Activated naive CD4-positive, alpha-beta T cell treated with anti-CD3 and anti-CD28 coated beads, Interleukin-2, amount 10 ng/mL, durations not matched to agents 7 days and 5 days (primary cell): Measurements from ENCODE around the gene DIRAS2.

Source experiments
- CTCF ChIA-PET: fragments of 350-600 bp; sonication (Branson Sonifier 250); formaldehyde crosslinking; loops from one replicate; lab custom pipeline; 2021; ENCODE audit warnings: antibody characterized with exemption; lab: Charles Lee
- DNase-seq: peaks from one replicate; pipeline ENCODE4 v3.0.0-alpha.2; 2020
- H3K27ac Mint-ChIP-seq: one replicate; pipeline ENCODE4 v1.8.0; 2021; ENCODE audit warnings: mild to moderate bottlenecking, moderate library complexity, mixed read lengths
- H3K27me3 Mint-ChIP-seq: one replicate; pipeline ENCODE4 v1.8.0; 2021; ENCODE audit warnings: mild to moderate bottlenecking, mixed read lengths
- H3K36me3 Mint-ChIP-seq: one replicate; pipeline ENCODE4 v1.8.0; 2021; ENCODE audit warnings: mixed read lengths
- H3K4me1 Mint-ChIP-seq: one replicate; pipeline ENCODE4 v1.8.0; 2021; ENCODE audit warnings: mixed read lengths
- H3K4me3 Mint-ChIP-seq: one replicate; pipeline ENCODE4 v1.8.0; 2021; ENCODE audit warnings: mild to moderate bottlenecking, moderate library complexity, mixed read lengths
- H3K9me3 Mint-ChIP-seq: one replicate; pipeline ENCODE4 v1.8.0; 2021; ENCODE audit warnings: mixed read lengths

Gene DIRAS2

GRCh38 chr9:90640361-90640760, 2.3 kb downstream of the DIRAS2 start:
- CTCF ChIA-PET: no interaction called here
- Mint-ChIP-seq H3K36me3 (no peaks in the 10 kb centered on the region), H3K9me3 (no peaks in the 10 kb centered on the region), H3K4me1 (peaks cover 4% of the 10 kb centered on the region), H3K27ac (no peak overlapping the region), H3K27me3 (peaks cover 38% of the 10 kb centered on the region), H3K4me3 (no peak overlapping the region)
- DNase-seq: no peak

- DNase-seq: no peak
- Mint-ChIP-seq H3K27ac (no peak overlapping the region), H3K4me3 (no peak overlapping the region), H3K4me1 (peaks cover 2% of the 10 kb centered on the region), H3K27me3 (peaks cover 17% of the 10 kb centered on the region), H3K9me3 (no peaks in the 10 kb centered on the region), H3K36me3 (no peaks in the 10 kb centered on the region)
- CTCF ChIA-PET: no interaction called here
Observed at GRCh38 chr9:90637626-90638025, 5.0 kb downstream of the DIRAS2 start.

GRCh38 chr9:90632647-90633207, 9.9 kb downstream of the DIRAS2 start:
- no peak overlapping the region for H3K27ac Mint-ChIP-seq
- H3K4me1 Mint-ChIP-seq: no peaks in the 10 kb centered on the region
- no peaks in the 10 kb centered on the region for H3K36me3 Mint-ChIP-seq
- no peaks in the 10 kb centered on the region for H3K9me3 Mint-ChIP-seq
- no peak for DNase-seq
- no peaks in the 10 kb centered on the region for H3K27me3 Mint-ChIP-seq
- H3K4me3 Mint-ChIP-seq: no peak overlapping the region
- CTCF ChIA-PET: no interaction called here

GRCh38 chr9:90631964-90632363, 10.7 kb downstream of the DIRAS2 start:
- Mint-ChIP-seq H3K36me3 (no peaks in the 10 kb centered on the region), H3K4me3 (no peak overlapping the region), H3K9me3 (no peaks in the 10 kb centered on the region), H3K4me1 (no peaks in the 10 kb centered on the region), H3K27ac (no peak overlapping the region), H3K27me3 (no peaks in the 10 kb centered on the region)
- no peak for DNase-seq
- CTCF ChIA-PET: no interaction called here

- no peaks in the 10 kb centered on the region for H3K4me1 Mint-ChIP-seq
- no peak overlapping the region for H3K27ac Mint-ChIP-seq
- no peak for DNase-seq
- no peaks in the 10 kb centered on the region for H3K9me3 Mint-ChIP-seq
- H3K36me3 Mint-ChIP-seq: no peaks in the 10 kb centered on the region
- no peak overlapping the region for H3K4me3 Mint-ChIP-seq
- no peaks in the 10 kb centered on the region for H3K27me3 Mint-ChIP-seq
- CTCF ChIA-PET: no interaction called here
Observed at GRCh38 chr9:90629991-90630390, 12.6 kb downstream of the DIRAS2 start.

GRCh38 chr9:90629354-90629753, 13.3 kb downstream of the DIRAS2 start:
- Mint-ChIP-seq H3K27ac (no peak overlapping the region), H3K9me3 (no peaks in the 10 kb centered on the region), H3K36me3 (no peaks in the 10 kb centered on the region), H3K27me3 (peaks cover 1% of the 10 kb centered on the region), H3K4me1 (no peaks in the 10 kb centered on the region), H3K4me3 (no peak overlapping the region)
- CTCF ChIA-PET: no interaction called here
- DNase-seq: no peak

- no peak for DNase-seq
- no peak overlapping the region for H3K4me3 Mint-ChIP-seq
- no peak overlapping the region for H3K27ac Mint-ChIP-seq
- H3K4me1 Mint-ChIP-seq: no peaks in the 10 kb centered on the region
- CTCF ChIA-PET: no interaction called here
- H3K36me3 Mint-ChIP-seq: no peaks in the 10 kb centered on the region
- H3K27me3 Mint-ChIP-seq: no peaks in the 10 kb centered on the region
- H3K9me3 Mint-ChIP-seq: no peaks in the 10 kb centered on the region
Observed at GRCh38 chr9:90616806-90617205, 25.8 kb downstream of the DIRAS2 start.

- CTCF ChIA-PET: no interaction called here
- H3K27ac Mint-ChIP-seq: no peak overlapping the region
- DNase-seq: no peak
- H3K36me3 Mint-ChIP-seq: no peaks in the 10 kb centered on the region
- H3K4me1 Mint-ChIP-seq: no peaks in the 10 kb centered on the region
- no peak overlapping the region for H3K4me3 Mint-ChIP-seq
- H3K9me3 Mint-ChIP-seq: no peaks in the 10 kb centered on the region
- H3K27me3 Mint-ChIP-seq: peaks cover 10% of the 10 kb centered on the region
Observed at GRCh38 chr9:90613502-90613901, 29.1 kb downstream of the DIRAS2 start.

GRCh38 chr9:90612957-90613356, 29.7 kb downstream of the DIRAS2 start:
- Mint-ChIP-seq H3K4me1 (no peaks in the 10 kb centered on the region), H3K27ac (no peak overlapping the region), H3K27me3 (peaks cover 11% of the 10 kb centered on the region), H3K4me3 (no peak overlapping the region), H3K9me3 (no peaks in the 10 kb centered on the region), H3K36me3 (no peaks in the 10 kb centered on the region)
- CTCF ChIA-PET: no interaction called here
- no peak for DNase-seq

GRCh38 chr9:90611568-90611967, 31.1 kb downstream of the DIRAS2 start:
- CTCF ChIA-PET: no interaction called here
- no peaks in the 10 kb centered on the region for H3K9me3 Mint-ChIP-seq
- H3K4me1 Mint-ChIP-seq: no peaks in the 10 kb centered on the region
- no peak overlapping the region for H3K27ac Mint-ChIP-seq
- no peak for DNase-seq
- peaks cover 11% of the 10 kb centered on the region for H3K27me3 Mint-ChIP-seq
- H3K4me3 Mint-ChIP-seq: no peak overlapping the region
- no peaks in the 10 kb centered on the region for H3K36me3 Mint-ChIP-seq

- no peak for DNase-seq
- no peaks in the 10 kb centered on the region for H3K36me3 Mint-ChIP-seq
- no peak overlapping the region for H3K27ac Mint-ChIP-seq
- CTCF ChIA-PET: no interaction called here
- peaks cover 11% of the 10 kb centered on the region for H3K27me3 Mint-ChIP-seq
- no peak overlapping the region for H3K4me3 Mint-ChIP-seq
- H3K9me3 Mint-ChIP-seq: no peaks in the 10 kb centered on the region
- no peaks in the 10 kb centered on the region for H3K4me1 Mint-ChIP-seq
Observed at GRCh38 chr9:90611121-90611520, 31.5 kb downstream of the DIRAS2 start.

GRCh38 chr9:90607701-90608516, 34.7 kb downstream of the DIRAS2 start:
- CTCF ChIA-PET: no interaction called here
- Mint-ChIP-seq H3K9me3 (no peaks in the 10 kb centered on the region), H3K36me3 (no peaks in the 10 kb centered on the region), H3K4me3 (no peak overlapping the region), H3K27ac (no peak overlapping the region), H3K4me1 (no peaks in the 10 kb centered on the region), H3K27me3 (peaks cover 16% of the 10 kb centered on the region)
- no peak for DNase-seq

- no peak overlapping the region for H3K27ac Mint-ChIP-seq
- no peaks in the 10 kb centered on the region for H3K9me3 Mint-ChIP-seq
- H3K27me3 Mint-ChIP-seq: peaks cover 11% of the 10 kb centered on the region
- H3K36me3 Mint-ChIP-seq: no peaks in the 10 kb centered on the region
- no peaks in the 10 kb centered on the region for H3K4me1 Mint-ChIP-seq
- DNase-seq: no peak
- CTCF ChIA-PET: no interaction called here
- H3K4me3 Mint-ChIP-seq: no peak overlapping the region
Observed at GRCh38 chr9:90600029-90600428, 42.6 kb downstream of the DIRAS2 start.

GRCh38 chr9:90598191-90598590, 44.4 kb downstream of the DIRAS2 start:
- DNase-seq: no peak
- Mint-ChIP-seq H3K27me3 (peaks cover 6% of the 10 kb centered on the region), H3K36me3 (no peaks in the 10 kb centered on the region), H3K9me3 (no peaks in the 10 kb centered on the region), H3K4me1 (no peaks in the 10 kb centered on the region), H3K4me3 (no peak overlapping the region), H3K27ac (no peak overlapping the region)
- CTCF ChIA-PET: no interaction called here

- no peaks in the 10 kb centered on the region for H3K9me3 Mint-ChIP-seq
- H3K36me3 Mint-ChIP-seq: no peaks in the 10 kb centered on the region
- peaks cover under 1% of the 10 kb centered on the region for H3K27me3 Mint-ChIP-seq
- CTCF ChIA-PET: no interaction called here
- no peaks in the 10 kb centered on the region for H3K4me1 Mint-ChIP-seq
- DNase-seq: no peak
- H3K27ac Mint-ChIP-seq: no peak overlapping the region
- H3K4me3 Mint-ChIP-seq: no peak overlapping the region
Observed at GRCh38 chr9:90593646-90594045, 49.0 kb downstream of the DIRAS2 start.
